Left kidney (tissue), 8 donors: ENCODE data around the gene EGFL8. TPM values are rescaled to one million over a fixed set of nuclear protein-coding genes. Genes with fewer than 3 reads are reported as not detected.
"Not testable (repeated sequence)": the region's sequence is repeated elsewhere in the genome, so short reads cannot be mapped to it uniquely, and the experiment has no call there.

Experiments
- DNase-seq: peaks from one replicate; pipeline ENCODE4 v3.0.0-alpha.2; 2013
- long read RNA-seq, 8 donors: transcript quantifications; one replicate each; lab custom pipeline, GENCODE V29; 2026
- polyA plus RNA-seq: library from polyadenylated mRNA; unstranded; fragments of 120-200 nt; gene quantifications from one replicate; pipeline ENCODE4 v1.2.1, GENCODE V29; 2013; ENCODE audit not compliant: insufficient read length

The EGFL8 gene
- 30.3 TPM for polyA plus RNA-seq
- long read RNA-seq, donor 1, result 0 reads
- long read RNA-seq, donor 2, partial matches to known transcripts, result 0 of 1 reads
- long read RNA-seq, donor 2, other reads (novel, unspliced or antisense), result 0 of 1 reads
- long read RNA-seq, donor 3, result 0 reads
- long read RNA-seq, donor 4, result 0 reads
- long read RNA-seq, donor 5, partial matches to known transcripts, result 0 of 3 reads
- long read RNA-seq, donor 5, other reads (novel, unspliced or antisense), result 0 of 3 reads
- long read RNA-seq, donor 6, partial matches to known transcripts, result 0 of 1 reads
- long read RNA-seq, donor 6, other reads (novel, unspliced or antisense), result 0 of 1 reads
- long read RNA-seq, donor 7, partial matches to known transcripts, result 0 of 4 reads
- long read RNA-seq, donor 7, other reads (novel, unspliced or antisense), result 0 of 4 reads
- long read RNA-seq, donor 8, partial matches to known transcripts, result 0 of 1 reads
- long read RNA-seq, donor 8, other reads (novel, unspliced or antisense), result 0 of 1 reads

DNA sequence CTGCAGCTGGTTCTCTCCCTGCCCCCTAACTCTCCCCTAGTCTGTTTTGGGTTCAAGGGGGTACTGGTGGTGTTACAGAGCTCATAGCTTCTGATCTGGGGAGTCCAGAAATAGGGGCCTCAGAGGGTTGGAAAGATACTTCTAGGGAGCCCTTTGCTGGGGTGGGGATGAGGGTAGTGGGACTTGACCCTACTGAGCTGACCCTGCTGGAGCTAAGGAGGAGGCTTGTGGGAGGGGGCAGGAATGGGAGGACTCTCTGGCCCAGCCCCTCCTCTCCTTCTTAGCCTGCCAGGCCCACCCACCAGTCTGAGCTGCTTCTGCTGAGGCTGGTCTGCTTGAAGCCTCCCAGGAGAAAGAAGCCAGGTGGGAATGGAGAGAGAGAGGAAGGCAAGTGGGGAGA, at the start of gene EGFL8:
TSS of gene EGFL8 (plus strand) at position 301 of the 400 bp plus-strand sequence. CDS start 1,571 bp downstream, outside the sequence.
- no peak for DNase-seq

DNA sequence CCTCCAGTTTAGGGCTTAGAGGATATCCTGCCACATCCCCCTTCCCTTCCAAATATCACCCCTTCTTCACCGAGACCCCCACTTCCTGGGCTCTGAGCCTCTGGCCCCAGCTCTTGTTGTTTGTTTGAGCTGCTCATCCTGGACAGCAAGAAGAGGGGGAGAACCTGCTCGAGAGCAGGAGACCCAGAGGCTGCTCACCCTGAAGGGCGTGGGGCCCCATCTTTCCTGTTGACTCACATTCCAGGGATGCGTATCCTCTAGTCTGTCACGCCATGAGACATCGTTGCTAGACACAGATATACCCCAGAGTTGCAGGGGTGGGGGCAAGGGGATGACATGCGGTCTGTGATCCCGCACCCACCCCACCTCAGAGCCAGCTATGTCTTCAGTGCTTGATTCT, 49.6 kb upstream of the EGFL8 start:
- no peak for DNase-seq

DNA sequence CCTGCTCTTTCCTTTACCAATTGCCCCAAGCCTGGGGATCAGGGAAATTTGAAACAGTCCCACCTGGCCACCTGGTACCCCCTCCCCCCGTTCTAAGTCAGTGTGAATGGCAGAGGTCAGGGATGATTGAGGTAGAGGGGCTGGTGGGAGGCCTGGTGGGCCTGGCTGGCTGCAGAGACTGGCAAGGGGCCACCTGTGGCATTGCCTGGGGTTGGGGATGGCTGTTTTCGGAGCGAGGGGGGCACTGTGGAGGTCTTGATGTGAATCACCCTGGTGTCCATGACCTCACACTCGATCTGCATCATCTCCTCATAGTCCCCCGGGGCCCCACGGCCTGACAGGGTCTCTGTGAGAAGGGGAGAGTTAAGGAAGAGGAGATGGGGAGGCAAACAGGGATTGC, 48.8 kb upstream of the EGFL8 start:
- DNase-seq, result no peak

DNA sequence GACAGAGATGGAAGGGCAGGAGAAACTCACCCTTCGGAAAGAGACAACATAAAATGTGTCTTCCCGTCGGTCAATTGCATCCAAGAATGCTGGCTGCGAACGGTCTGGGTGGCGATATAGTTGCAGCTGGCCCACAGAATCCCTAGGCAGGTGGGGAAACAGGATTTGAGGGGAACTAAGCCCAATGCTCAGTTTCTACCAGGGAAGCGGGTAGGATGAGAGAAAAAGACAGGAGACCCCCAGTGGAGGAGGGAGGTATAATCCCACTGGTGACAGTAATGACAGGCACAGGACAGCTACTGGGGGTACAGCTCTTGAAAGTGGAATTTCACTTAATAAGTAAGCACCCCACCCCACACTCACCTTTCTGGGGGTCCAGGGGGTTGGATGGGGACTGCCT, 47.7 kb upstream of the EGFL8 start:
- no peak for DNase-seq

DNA sequence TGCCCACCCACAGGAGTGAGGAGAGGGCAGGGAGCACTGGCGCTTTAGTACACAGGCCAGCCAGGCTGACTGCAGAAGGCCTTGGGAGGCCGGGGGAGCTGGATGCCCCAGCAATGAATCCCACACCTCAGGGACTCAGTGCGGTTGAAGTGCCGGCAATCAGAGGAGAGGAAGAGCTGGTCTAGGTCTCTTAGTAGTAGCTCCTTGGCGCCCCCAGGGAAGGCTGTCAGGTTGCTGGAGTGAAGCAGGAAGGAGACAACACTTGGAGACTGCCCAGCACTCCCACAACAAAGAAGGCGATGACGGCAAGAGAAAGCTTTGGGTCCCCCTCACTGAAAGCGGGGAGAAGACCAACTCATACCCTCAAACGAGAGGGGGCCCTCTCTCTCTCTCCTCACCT, 46.9 kb upstream of the EGFL8 start:
- DNase-seq, result no peak

DNA sequence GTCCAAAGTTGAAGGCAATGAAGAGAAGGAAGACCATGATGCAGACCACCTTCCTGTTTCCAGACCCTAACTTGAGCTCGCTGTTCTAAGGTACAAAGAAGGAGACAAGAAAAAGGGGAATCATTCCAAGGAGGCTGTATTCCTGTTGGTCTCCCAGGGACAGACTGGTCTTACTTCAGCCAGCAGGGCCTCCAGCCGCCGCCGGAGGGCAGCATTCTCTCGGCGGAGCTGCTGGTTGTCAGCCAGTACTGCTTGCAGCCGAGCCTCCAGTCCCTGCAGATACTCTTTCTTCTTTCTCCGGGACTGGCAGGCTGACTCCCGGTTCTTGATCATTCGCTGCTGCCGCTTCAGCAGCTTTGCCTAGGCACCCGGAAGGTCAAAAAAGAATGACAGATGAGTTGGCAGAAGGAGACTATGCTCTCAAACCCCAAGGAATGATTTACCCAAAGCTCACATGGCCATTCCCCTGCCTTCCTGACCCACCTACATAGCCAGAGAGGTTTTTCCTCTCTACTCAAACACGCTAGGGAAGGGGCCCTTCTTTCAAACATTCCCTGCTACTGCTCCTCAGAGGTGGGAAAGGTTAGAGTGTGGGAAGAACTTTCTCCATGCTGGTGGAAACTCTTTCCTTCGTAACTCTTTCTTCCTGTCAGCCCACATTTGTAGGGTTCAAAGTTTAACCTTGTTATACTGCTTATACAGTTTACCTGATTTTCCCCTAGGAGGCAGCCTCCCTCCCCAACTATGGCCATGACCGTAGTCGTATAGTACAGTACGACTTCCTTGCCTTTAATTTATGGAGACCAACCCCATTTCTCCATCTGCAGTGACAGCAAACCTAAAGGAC, 45.4 kb upstream of the EGFL8 start:
- DNase-seq, result peak; percentile 79

DNA sequence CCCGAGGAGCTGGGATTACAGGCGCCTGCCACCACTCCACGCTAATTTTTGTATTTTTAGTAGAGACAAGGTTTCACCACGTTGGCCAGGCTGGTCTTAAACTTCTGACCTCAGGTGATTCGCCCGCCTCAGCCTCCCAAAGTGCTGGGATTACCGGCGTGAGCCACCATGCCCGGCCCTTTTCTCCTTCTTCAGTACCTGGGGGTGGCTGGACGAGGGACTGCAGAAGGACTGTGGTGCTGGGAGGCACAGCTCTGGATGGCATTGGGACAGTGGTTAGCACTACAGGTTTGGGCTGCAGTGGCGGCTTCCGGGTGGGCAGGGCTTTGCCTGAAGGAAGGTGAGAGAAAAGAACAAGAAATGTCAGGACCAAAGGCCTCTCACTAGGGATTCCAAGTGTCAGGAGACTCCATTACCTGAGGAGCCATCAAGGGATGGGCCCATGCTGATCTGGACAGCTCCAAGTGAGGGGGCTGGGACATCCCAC, 43.8 kb upstream of the EGFL8 start:
- DNase-seq, result no peak

DNA sequence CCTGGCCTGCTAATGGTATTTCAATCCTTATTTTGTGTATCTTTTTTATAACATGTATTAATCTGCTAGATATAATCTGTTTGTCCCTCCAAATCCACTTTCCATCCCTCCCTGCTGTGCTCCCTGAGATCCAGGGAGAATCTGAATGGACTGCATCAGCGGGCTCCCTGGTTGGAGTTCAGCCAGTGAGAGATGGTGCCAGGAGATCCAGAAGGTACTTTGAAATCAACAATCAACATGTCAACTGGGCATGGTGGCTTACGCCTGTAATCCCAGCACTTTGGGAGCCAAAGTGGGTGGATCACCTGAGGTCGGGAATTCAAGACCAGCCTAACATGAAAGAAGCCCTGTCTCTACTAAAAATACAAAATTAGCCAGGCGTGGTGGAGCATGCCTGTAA, 40.7 kb upstream of the EGFL8 start:
- DNase-seq, result no peak

DNA sequence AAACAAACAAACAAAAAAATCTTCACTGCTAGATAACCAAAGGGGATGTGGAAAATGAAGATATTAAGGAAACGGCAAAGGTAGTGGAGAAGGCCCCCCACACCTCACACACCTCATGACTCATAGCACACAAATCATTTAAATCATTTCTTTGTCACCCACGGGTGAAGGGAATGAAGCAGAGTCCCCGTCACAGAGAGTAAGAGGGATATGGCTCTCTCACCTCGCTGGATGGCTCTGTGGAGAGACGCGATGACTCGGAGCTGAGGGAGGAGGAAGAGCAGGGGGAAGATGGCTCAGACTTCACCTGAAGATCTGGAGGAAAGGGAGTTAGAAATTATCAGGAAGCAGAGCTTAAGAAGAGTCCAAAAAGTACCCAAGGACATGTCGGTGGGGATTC, 37.5 kb upstream of the EGFL8 start:
- no peak for DNase-seq

DNA sequence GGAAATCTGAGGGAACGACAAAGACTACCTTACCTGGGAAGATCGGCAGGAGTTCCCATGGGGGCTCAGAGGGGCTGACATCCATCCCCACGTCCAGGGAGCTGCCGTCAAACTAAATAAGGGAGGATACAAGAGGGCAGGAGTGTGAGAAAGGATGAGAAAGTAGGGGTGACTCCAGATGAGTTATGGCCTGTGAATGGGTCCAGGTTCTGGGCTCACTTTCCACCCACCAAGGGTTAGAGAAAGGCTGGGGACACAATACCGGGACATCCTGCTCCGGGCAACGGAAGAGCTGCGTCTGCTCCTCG, 37.0 kb upstream of the EGFL8 start:
- no peak for DNase-seq

DNA sequence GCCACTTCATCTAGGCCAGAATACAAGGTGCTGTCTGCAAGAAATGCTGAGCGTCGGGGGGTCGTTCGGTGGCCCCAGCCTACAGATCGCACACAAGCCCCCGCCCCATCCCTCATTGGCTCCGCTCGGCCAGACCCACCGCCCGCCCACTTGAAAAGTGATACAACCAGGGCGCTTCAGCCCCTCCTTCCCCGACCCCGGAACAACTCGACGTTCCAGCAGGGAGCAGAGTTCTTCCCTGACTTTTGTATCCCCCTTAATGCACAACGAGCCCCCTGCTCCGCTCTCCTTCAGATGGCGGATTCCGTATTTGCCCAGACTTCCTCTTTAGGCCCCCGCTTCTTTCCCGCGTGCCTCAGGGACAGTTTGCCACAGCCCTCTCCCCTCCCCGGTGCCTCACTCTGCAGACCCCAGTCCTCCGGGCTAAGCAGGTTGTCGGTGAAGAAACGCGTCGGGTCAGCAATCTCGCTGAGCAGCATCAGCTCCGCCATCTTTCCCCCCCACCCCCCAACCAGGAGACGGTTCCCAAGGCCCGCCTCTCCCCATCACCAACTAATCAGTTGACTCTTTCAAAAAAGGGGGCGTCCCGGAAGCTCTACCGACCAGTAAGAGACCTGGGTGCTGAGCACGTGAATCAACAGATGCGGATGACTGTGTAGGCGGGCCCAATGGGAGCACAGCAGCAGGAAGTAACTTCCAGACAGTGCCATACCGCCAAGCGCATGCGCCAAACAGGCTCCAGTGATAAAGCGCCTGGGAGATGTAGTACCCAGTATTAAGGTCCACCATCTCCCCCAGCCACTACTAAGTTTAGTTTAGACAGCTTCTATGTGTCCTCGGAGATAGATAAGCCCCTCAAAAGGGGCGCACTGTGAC, 36.4 kb upstream of the EGFL8 start, which contains the start of gene ATF6B:
TSS of gene ATF6B (minus strand) at position 530 of the 876 bp plus-strand sequence. CDS start at position 491, 39 bp downstream.
- peak; percentile 99 for DNase-seq

DNA sequence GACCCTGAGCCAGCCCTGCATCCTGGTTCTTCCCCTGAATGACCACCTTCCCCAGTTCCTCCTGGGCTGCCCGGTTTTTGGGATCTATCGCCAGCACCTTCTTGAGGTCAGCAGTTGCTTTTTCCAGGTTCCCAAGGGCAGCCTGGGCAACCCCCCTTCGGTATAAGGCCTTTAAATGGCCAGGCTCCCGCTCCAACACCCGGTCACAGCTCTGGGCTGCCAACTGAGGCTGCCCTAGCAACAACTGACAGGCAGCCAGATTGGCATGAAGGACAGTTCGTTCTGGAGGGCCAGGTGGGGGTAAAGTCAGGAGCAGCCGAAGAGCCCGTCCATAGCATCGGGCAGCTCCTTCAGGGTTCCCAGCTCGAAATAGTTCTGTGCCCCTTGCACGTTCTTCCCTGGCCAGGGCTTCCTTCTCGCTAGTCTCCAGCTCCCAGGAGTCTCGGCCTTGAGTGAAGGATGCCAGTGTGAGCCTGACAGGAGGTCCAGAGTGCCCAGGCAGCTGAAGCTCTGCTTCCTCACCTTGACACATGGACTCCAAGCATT, 35.6 kb upstream of the EGFL8 start:
- no peak for DNase-seq

DNA sequence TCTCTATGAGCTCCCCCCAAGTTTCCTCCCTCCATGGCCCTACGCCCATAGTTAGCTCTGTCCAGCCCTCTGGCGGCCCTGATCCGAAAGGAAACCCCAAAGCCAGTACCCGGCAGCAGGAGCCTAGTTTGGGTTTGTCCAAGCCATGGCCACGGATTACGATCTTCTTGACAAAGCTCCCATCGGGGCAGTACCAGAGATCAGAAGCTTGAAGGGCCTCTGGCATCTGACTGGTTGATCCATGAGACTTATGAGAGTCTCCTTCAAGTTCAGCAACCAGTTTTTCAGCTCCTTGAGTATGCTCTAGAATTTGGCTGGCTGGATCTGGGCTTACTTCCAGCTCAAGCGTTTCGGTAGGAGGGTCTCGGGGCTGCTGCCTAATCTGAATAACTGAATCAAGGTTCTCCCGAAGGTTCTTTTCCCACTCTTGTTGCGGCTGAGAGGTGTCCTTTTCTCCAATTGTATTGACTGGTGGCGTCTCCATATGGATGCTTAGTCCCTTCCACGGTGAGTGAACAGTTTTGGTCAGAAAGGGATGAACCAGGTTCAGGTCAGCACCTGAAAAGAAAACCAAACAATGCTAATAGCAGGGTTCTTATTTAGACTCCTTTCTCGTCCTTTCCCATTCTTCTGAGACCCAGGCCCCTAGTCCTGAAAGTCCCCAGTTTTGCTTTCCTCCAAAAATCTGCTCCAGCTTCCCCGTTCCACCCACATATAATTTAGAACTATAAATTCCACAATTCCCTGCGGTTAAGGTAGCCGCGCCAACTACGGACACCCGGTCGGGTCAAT, 34.9 kb upstream of the EGFL8 start:
- DNase-seq, result no peak

DNA sequence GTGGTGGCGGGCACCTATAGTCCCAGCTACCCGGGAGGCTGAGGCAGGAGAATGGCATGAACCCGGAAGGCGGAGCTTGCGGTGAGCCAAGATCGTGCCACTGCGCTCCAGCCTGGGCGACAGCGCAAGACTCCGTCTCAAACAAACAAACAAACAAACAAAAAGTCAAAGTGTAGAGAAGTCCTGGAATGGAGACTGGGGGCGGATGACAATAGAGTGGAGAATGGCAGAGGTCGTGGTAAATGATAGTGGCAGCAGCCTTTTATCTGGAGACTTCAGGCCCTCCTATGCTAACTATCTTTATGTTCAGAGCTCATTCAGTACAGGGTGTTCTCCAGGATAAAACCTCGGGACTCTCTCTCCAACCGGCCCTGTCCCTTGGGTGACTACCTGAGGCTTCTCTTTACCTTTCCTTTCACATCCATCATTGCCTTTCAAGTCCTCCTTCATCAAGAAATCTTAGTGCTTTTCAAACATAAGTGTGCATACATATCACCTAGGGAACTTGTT, 32.9 kb upstream of the EGFL8 start:
- no peak for DNase-seq

DNA sequence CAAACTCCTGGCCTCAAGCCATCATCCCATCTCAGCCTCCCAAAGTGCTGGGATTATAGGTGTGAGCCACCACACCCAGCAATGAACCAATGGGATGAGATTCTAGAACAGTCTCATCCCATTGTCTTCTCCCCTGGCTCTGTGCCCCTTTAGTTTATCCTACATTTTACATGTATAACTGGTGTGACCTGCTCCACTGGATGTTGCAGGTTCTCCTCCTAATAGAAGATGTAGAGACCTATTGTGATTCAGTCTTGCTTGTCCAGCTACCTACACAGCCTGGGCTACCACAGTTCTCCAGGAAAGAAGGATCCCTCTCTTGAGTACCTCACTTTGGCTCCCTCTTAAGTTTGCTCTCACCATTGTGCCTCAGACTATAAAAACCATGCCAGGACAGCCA, 32.3 kb upstream of the EGFL8 start:
- DNase-seq, result no peak

DNA sequence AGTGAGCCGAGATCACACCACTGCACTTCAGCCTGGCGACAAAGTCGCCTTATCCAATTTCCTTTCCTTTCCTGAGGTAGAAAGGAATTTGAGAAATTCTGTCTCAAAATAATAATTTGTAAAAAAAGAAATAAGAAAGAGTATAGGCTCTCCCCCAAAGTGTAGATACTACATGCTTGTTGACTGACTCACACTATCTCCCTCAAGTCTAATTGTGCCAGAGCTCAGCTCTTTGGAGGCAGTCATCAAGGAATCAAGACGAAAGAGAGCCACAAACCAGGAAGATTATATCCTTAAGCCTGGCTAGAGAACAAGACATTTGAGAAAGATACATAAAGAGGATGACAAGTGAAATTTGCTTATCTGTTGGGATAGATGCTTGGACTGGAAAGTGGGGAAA, 30.6 kb upstream of the EGFL8 start:
- DNase-seq, result no peak

DNA sequence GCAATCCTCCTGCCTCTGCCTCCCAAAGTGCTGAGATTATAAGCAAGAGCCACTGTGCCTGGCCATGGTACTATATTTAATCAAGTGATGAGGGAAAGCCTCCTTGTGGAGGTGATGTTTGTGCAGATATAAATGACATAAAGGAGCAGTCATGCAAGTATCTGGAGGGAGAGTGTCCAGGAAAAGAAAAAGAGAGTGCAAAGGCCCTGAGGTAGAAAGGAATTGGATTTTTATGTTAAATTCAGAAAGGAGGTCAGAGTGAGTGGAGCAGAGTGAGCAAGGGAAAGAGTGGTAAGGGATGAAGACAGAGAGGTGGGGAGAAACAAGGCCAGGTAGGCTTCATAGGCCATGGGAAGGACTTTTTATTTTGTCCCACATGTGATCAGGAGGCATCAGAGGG, 26.9 kb upstream of the EGFL8 start:
- DNase-seq, result no peak

DNA sequence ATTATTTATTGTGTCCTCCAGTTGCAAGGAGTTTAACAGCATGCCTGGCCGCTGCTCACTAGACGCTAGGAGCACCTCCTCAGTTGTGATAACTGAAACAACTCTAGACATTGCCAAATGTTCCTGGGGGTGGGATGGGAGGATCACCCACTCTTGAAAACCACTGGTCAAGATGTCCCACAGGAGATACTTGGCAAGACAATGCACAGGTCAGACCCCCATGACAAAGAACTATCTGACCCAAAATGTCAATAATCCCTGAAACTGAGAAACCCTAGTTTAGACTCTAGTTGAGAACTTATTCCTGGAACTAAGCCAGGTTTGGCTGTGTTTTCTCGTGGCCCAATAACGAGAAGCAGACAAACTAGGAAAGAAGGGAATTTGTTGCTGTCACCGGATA, 24.8 kb upstream of the EGFL8 start:
- DNase-seq, result no peak

DNA sequence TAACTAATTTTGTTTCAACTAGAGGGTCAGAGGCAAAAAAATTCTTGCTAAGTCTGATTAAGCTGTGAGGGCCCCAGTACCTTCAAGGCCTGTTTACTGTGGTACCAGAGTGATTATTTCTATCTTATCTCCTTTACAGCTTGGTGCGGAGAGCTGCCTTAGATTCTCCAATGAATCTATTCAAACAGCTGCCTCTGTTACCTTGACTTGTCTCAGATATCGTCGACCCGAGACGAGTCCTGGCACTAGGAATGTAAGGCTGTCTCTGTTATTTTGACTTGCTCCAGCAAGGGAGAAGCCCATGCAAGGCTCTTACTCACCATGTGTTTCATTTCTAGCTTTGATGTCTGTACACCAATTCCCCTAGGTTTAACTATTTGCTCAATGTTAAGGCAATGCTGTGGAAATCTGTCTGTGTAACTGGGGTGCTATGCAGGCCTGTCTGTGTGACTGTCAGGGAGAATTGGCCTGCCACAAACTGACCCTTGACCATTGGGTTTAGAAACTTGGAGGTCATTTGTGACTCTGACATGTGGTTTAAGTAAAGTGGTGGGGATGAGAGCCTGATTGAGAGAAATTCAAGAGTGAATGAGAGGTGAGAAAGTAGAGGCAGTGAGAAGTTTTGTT, 23.9 kb upstream of the EGFL8 start:
- DNase-seq, result no peak

DNA sequence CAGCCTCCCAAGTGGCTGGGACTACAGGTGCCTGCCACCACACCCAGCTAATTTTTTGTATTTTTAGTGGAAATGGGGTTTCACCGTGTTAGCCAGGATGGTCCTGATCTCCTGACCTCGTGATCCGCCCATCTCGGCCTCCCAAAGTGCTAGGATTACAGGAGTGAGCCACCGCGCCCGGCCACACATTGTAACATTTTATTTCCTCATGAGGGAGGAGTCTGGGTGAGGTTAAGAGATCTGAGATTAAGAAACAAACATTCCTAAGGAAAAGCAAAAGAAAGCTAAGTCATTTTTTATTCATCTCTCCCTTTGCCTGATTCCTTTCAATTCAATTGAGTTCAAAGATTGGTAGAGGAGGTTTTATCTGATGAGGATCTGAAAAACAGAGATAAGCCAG, 20.2 kb upstream of the EGFL8 start:
- DNase-seq, result not testable (repeated sequence)
